SU-DHL-6 (cell line): Measurements from ENCODE around the gene TCP11X1.
"Not testable (repeated sequence)": the region's sequence is repeated elsewhere in the genome, so short reads cannot be mapped to it uniquely, and the experiment has no call there.

Experiments used
- H2AFZ ChIP-seq: fragments of 200-600 bp; sonication (generic); 2 replicates; pipeline ENCODE4 v1.6.1; 2014; ENCODE audit warnings: low read depth, mild to moderate bottlenecking, moderate library complexity, mixed read lengths, antibody characterized with exemption, low read length; ENCODE audit not compliant: severe bottlenecking
- H3F3A ChIP-seq: fragments of 200-600 bp; shearing (Covaris generic); 2 replicates; pipeline ENCODE4 v1.6.0; 2016; ENCODE audit warnings: antibody characterized with exemption, mild to moderate bottlenecking; ENCODE audit not compliant: insufficient read depth
- H3K27ac ChIP-seq: fragments of 200-600 bp; sonication (generic); 2 replicates; pipeline ENCODE4 v1.5.1; 2016; ENCODE audit warnings: low read depth, mild to moderate bottlenecking, low read length, moderate library complexity, mixed read lengths
- H3K27me3 ChIP-seq: fragments of 200-600 bp; sonication (generic), shearing (Covaris generic); 2 replicates; pipeline ENCODE4 v1.6.0; 2014; ENCODE audit warnings: mild to moderate bottlenecking, low read length
- H3K36me3 ChIP-seq: fragments of 200-600 bp; sonication (generic); 2 replicates; pipeline ENCODE4 v1.6.1; 2014; ENCODE audit warnings: mild to moderate bottlenecking, low read length, mixed read lengths
- H3K4me2 ChIP-seq: fragments of 300-600, 200-600 bp; shearing (Covaris generic), sonication (generic); 2 replicates; pipeline ENCODE4 v1.6.0; 2014; ENCODE audit warnings: low read length, low read depth, mild to moderate bottlenecking; ENCODE audit not compliant: poor library complexity, severe bottlenecking
- H3K4me3 ChIP-seq: fragments of 200-600 bp; sonication (generic); 2 replicates; pipeline ENCODE4 v1.5.1; 2014; ENCODE audit warnings: antibody characterized with exemption, low read length, mild to moderate bottlenecking, mixed read lengths; ENCODE audit not compliant: insufficient read depth, poor library complexity, severe bottlenecking
- H3K79me2 ChIP-seq: fragments of 200-600 bp; sonication (generic); 2 replicates; pipeline ENCODE4 v1.6.1; 2014; ENCODE audit warnings: mild to moderate bottlenecking, low read length, moderate library complexity; ENCODE audit not compliant: insufficient read depth
- H3K9ac ChIP-seq: fragments of 200-600 bp; sonication (generic); 2 replicates; pipeline ENCODE4 v1.7.0; 2014; ENCODE audit warnings: mild to moderate bottlenecking, low read length
- H3K9me2 ChIP-seq: fragments of 200-600 bp; sonication (generic); replicated peaks from 2 replicates; pipeline ENCODE4 v1.6.1; 2014; ENCODE audit warnings: low read length; ENCODE audit not compliant: insufficient read depth
- H3K9me3 ChIP-seq: fragments of 200-600 bp; sonication (generic); 2 replicates; pipeline ENCODE4 v1.6.1; 2014; ENCODE audit warnings: low read length, mixed read lengths; ENCODE audit not compliant: insufficient read depth
- H4K20me1 ChIP-seq: fragments of 200-600 bp; sonication (generic); 2 replicates; pipeline ENCODE4 v1.6.1; 2014; ENCODE audit warnings: low read depth, mild to moderate bottlenecking, antibody characterized with exemption, low read length, moderate library complexity, mixed read lengths
- EZH2phosphoT487 ChIP-seq: fragments of 200-600 bp; sonication (generic), shearing (Covaris generic); conservative IDR thresholded peaks from 2 replicates; pipeline ENCODE4 v1.6.1; 2018; ENCODE audit warnings: mild to moderate bottlenecking, antibody characterized with exemption, low read length, moderate library complexity, mixed read lengths
- TF ChIP-seq, protein P1 (sequence below): fragments of 200-600 bp; sonication (generic); IDR thresholded peaks from one replicate; pipeline ENCODE4 v1.5.1; 2017; ENCODE audit warnings: antibody characterized with exemption, mild to moderate bottlenecking, low read length, moderate library complexity; ENCODE audit not compliant: insufficient read depth, poor library complexity, severe bottlenecking

The TCP11X1 gene

DNA sequence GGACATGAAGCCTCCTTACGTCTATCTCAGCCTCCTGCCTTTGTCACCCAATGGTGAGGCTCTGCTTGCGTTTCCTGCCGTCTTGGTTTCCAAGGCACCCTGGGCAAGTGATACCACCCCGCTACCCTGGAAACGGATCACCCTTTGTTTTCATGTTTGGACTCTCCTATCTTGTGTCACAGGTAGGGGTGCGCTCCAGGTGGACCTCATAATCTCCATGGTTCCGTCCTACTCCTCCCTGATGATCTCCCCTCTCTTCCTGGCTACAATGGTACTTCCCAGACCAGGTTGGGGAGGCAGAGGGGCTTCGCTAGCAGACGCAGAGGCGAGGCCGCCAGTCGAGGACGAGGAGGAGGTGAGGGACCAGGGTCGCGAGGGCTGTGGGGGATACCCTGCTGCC lies at the start of gene TCP11X1:
TCP11X1 (plus strand) TSS at position 316 of the 400 bp plus-strand sequence.
- H4K20me1 ChIP-seq, H3K9me3 ChIP-seq, H3K79me2 ChIP-seq, H3K36me3 ChIP-seq, H2AFZ ChIP-seq, H3K27me3 ChIP-seq, H3F3A ChIP-seq, H3K4me2 ChIP-seq, H3K4me3 ChIP-seq, H3K27ac ChIP-seq, H3K9me2 ChIP-seq, H3K9ac ChIP-seq: not testable (repeated sequence)

DNA sequence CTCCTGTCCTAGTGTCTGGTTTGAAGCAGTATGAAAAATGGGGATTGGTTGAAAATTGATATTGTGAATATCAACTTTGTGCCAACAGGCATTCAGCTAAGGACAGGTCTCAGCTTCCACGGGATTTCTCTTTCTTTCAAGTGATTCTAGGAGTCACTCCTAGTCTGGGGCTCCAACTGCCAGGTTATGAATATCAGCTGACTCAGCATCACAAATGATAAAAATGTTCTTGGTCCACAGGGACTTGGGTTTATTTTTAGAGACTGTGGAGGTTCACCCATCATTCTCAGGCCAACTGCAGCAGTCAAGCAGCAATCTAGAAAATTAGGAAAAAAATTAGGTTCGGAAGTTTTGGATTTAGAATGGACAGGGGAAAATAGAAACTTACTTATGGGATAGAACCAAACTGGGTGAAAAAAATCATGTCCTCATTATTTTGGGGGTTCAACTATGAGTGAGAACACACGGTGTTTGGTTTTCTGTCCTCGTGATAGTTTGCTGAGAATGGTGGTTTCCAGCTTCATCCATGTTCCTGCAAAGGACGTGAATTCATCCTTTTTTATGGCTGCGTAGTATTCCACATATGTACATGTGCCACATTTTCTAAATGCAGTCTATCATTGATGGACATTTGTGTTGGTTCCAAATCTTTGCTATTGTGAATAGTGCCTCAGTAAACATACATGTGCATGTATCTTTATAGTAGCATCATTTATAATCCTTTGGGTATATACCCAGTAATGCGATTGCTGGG lies 29.0 kb upstream of the TCP11X1 start:
- no peaks in the 10 kb centered on the region for H3K79me2 ChIP-seq
- no peaks in the 10 kb centered on the region for H3K9me3 ChIP-seq
- H3K27me3 ChIP-seq: no peaks in the 10 kb centered on the region
- no peak overlapping the region for H3K4me3 ChIP-seq
- TF ChIP-seq EZH2phosphoT487: no peak
- TF ChIP-seq, protein P1, sequence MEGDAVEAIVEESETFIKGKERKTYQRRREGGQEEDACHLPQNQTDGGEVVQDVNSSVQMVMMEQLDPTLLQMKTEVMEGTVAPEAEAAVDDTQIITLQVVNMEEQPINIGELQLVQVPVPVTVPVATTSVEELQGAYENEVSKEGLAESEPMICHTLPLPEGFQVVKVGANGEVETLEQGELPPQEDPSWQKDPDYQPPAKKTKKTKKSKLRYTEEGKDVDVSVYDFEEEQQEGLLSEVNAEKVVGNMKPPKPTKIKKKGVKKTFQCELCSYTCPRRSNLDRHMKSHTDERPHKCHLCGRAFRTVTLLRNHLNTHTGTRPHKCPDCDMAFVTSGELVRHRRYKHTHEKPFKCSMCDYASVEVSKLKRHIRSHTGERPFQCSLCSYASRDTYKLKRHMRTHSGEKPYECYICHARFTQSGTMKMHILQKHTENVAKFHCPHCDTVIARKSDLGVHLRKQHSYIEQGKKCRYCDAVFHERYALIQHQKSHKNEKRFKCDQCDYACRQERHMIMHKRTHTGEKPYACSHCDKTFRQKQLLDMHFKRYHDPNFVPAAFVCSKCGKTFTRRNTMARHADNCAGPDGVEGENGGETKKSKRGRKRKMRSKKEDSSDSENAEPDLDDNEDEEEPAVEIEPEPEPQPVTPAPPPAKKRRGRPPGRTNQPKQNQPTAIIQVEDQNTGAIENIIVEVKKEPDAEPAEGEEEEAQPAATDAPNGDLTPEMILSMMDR: no peak
- H3K27ac ChIP-seq: no peak overlapping the region
- H3K9me2 ChIP-seq: no peaks in the 10 kb centered on the region
- no peak overlapping the region for H2AFZ ChIP-seq
- no peaks in the 10 kb centered on the region for H4K20me1 ChIP-seq
- H3K9ac ChIP-seq: no peak overlapping the region
- H3K36me3 ChIP-seq: no peaks in the 10 kb centered on the region
- no peak overlapping the region for H3K4me2 ChIP-seq
- no peaks in the 10 kb centered on the region for H3F3A ChIP-seq

DNA sequence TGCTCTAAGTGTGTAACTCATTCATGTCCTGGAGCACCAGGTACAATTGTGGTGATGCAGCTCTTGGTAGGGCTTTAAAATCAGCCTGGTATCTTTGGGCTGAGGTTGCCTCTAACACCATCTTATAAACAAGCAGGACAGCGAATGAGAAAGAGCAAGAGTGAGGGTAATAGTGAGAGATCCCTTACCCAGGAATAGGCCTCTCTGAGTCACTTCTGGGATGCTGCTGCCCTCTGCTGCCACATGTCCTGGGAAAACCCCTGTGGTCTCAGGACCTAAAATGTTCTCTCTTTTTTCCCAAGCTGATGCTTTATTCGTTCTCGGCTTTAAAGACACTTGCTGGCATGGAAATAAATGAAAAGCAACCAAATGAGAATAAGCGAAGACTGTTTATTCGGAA lies 7.2 kb upstream of the TCP11X1 start:
- not testable (repeated sequence) for H3K27ac ChIP-seq, H3F3A ChIP-seq, H4K20me1 ChIP-seq, H3K27me3 ChIP-seq, H3K79me2 ChIP-seq, H3K9me3 ChIP-seq, H3K9me2 ChIP-seq, H2AFZ ChIP-seq, H3K4me3 ChIP-seq, H3K4me2 ChIP-seq, H3K9ac ChIP-seq, H3K36me3 ChIP-seq

DNA sequence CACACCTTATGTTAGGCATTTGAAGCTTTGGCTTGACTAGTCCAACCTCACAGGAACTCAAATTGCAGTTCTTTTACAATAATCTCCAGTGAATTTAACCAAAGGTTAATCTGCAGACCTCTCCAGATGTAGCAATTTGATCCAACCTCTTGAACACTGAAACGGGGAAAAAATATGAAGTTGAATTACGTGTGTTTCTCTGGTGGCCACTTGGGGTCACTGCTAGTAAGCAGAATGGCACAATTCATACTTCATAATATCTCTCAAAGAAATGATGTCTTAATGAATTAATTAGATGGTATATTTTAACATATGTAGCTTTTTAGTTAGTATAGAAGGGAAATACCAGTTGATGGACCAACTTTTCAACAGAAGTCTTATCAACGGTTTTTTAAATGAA lies 1.4 kb downstream of the TCP11X1 start:
- not testable (repeated sequence) for H3K9me3 ChIP-seq, H3K9me2 ChIP-seq, H3F3A ChIP-seq, H4K20me1 ChIP-seq, H3K4me3 ChIP-seq, H3K9ac ChIP-seq, H3K36me3 ChIP-seq, H2AFZ ChIP-seq, H3K27me3 ChIP-seq, H3K79me2 ChIP-seq, H3K4me2 ChIP-seq, H3K27ac ChIP-seq

DNA sequence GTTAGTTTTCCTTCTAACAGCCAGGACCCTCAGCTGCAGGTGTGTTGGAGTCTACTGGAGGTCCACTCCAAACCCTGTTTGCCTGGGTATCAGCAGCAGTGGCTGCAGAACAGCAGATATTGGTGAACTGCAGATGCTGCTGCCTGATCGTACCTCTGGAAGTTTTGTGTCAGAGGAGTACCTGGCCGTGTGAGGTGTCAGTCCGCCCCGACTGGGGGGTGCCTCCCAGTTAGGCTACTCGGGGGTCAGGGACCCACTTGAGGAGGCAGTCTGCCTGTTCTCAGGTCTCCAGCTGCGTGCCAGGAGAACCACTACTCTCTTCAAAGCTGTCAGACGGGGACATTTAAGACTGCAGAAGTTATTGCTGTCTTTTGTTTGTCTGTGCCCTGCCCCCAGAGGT lies 20.6 kb downstream of the TCP11X1 start:
- not testable (repeated sequence) for H3K9ac ChIP-seq, H3K79me2 ChIP-seq, H3K9me3 ChIP-seq, H3K36me3 ChIP-seq, H3F3A ChIP-seq, H3K4me3 ChIP-seq, H4K20me1 ChIP-seq, H3K27ac ChIP-seq, H3K9me2 ChIP-seq, H2AFZ ChIP-seq, H3K27me3 ChIP-seq, H3K4me2 ChIP-seq

DNA sequence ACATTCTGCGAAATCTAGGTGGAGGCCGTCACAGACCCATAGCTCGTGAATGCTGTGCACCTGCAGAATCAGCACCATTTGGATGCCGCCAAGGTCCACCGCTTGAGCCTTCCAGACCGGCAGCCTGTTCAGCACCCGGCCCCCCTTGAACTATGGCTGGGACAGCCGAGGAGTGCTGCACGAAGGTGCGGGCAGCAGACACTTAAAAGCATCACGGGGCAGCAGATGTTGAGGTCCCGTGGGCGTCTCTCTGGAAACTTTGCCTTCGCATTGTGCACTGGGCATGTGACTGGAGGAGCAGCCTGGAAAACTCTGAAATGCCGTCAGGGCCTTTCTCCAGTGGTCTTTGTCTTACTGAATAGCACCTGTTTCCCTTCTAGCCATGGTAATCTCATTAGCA lies 25.2 kb downstream of the TCP11X1 start:
- not testable (repeated sequence) for H2AFZ ChIP-seq, H3K4me2 ChIP-seq, H3K4me3 ChIP-seq, H3K9me2 ChIP-seq, H4K20me1 ChIP-seq, H3F3A ChIP-seq, H3K27ac ChIP-seq, H3K9ac ChIP-seq, H3K79me2 ChIP-seq, H3K36me3 ChIP-seq, H3K9me3 ChIP-seq, H3K27me3 ChIP-seq

DNA sequence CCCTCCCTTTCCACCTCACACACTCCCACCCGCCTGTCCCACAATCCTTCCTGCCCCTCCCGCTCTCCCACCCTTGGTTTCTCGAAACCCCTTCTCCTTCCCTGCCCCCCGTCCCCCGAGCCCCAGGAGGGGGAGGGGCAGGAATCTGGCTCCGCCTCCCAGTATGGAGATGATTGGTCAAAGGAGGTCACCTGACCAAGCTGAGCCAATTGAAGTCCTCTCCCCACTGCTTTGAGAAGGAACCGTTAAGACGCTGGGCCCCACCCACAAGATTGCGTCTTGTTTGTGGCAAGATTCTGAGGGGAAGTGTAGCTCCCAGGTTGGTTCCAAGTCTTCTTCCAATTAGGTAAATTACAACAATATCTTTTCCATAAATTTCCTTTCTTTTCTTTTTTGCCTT lies 31.8 kb downstream of the TCP11X1 start, which contains the start of gene NXF2:
NXF2 (plus strand) TSS at position 275 of the 400 bp plus-strand sequence. CDS start 59,912 bp downstream, outside the sequence.
- not testable (repeated sequence) for H2AFZ ChIP-seq, H3K36me3 ChIP-seq, H3K27me3 ChIP-seq, H3F3A ChIP-seq, H3K79me2 ChIP-seq, H3K4me2 ChIP-seq, H3K4me3 ChIP-seq, H3K9me2 ChIP-seq, H3K9ac ChIP-seq, H3K9me3 ChIP-seq, H3K27ac ChIP-seq, H4K20me1 ChIP-seq
